B cell (primary cell): ENCODE results near the gene CAMK2D. TPM values are rescaled to one million over a fixed set of nuclear protein-coding genes. Genes with fewer than 3 reads are reported as not detected.

Experiments used
- ATAC-seq: fragments of 200-7000 bp; cut with Tn5 transposase; one replicate; pipeline ENCODE4 v1.10.0; 2021; ENCODE audit warnings: low read depth, mild to moderate bottlenecking, moderate number of reproducible peaks, moderate library complexity
- CTCF ChIA-PET: fragments of 350-600 bp; sonication (Branson Sonifier 250); formaldehyde crosslinking; loops from one replicate; lab custom pipeline; 2021; ENCODE audit warnings: antibody characterized with exemption, inconsistent platforms; lab: Charles Lee
- POLR2A ChIA-PET: fragments of 350-600 bp; sonication (Branson Sonifier 250); formaldehyde crosslinking; loops from one replicate; lab custom pipeline; 2021; ENCODE audit warnings: antibody characterized with exemption; lab: Charles Lee
- DNase-seq: peaks from one replicate; pipeline ENCODE4 v3.0.0; 2013
- H2AFZ ChIP-seq: 2 replicates; pipeline ENCODE4 v1.6.1; 2012; ENCODE audit warnings: mild to moderate bottlenecking, low read depth, low read length; ENCODE audit not compliant: insufficient read depth, poor library complexity, severe bottlenecking
- H3K27ac ChIP-seq, 2 donors: 1 replicate in 1 of 2; 2 replicates in 1 of 2; pipeline ENCODE4 v1.5.1; 2012 to 2013; ENCODE audit warnings: low read length in 2 of 2, mild to moderate bottlenecking in 2 of 2, moderate library complexity in 1 of 2
- H3K27me3 ChIP-seq, 4 experiments: fragments of 200-600 bp in 1 of 4; sonication (generic) in 1 of 4; replicated peaks in 1 of 4; 1 replicate in 2 of 4; 2 replicates in 2 of 4; pipeline versions ENCODE4 v1.6.1 to v1.7.0; 2013 to 2016; ENCODE audit warnings: low read length in 3 of 4, mild to moderate bottlenecking in 2 of 4, mixed read lengths in 1 of 4, moderate library complexity in 1 of 4; ENCODE audit not compliant: insufficient read depth in 4 of 4, control insufficient read depth in 3 of 4; ENCODE audit errors: control extremely low read depth in 1 of 4
- H3K36me3 ChIP-seq, 2 experiments: replicated peaks in 1 of 2; 1 replicate in 1 of 2; 2 replicates in 1 of 2; pipeline versions ENCODE4 v1.6.1 to v1.7.1; 2013; ENCODE audit warnings: low read length in 1 of 2; ENCODE audit not compliant: insufficient read depth in 2 of 2, control insufficient read depth in 1 of 2; ENCODE audit errors: control extremely low read depth in 1 of 2, extremely low read depth in 1 of 2
- H3K4me1 ChIP-seq, 2 donors: fragments of 200-600 bp in 1 of 2; sonication (generic) in 1 of 2; 1 replicate in 1 of 2; 2 replicates in 1 of 2; pipeline versions ENCODE4 v1.5.1 to v1.6.1; 2013 to 2017; ENCODE audit warnings: low read length in 2 of 2; ENCODE audit not compliant: control insufficient read depth in 2 of 2, insufficient read depth in 2 of 2
- H3K4me2 ChIP-seq: replicated peaks from 2 replicates; pipeline ENCODE3; 2012; ENCODE audit warnings: mild to moderate bottlenecking, low read depth, low read length; ENCODE audit not compliant: poor library complexity, severe bottlenecking
- H3K4me3 ChIP-seq, 5 experiments: fragments of 200-600 bp in 1 of 5; sonication (generic) in 1 of 5; 1 replicate in 3 of 5; 2 replicates in 2 of 5; pipeline versions ENCODE4 v1.5.1 to v1.7.0; 2011 to 2016; ENCODE audit warnings: low read length in 4 of 5, mild to moderate bottlenecking in 4 of 5, low read depth in 2 of 5, control low read depth in 1 of 5, moderate library complexity in 1 of 5; ENCODE audit not compliant: insufficient read depth in 1 of 5; ENCODE audit errors: control extremely low read depth in 1 of 5, extremely low read depth in 1 of 5
- H3K79me2 ChIP-seq: fragments of 200-600 bp; sonication (generic); one replicate; pipeline ENCODE4 v1.6.0; 2016; ENCODE audit warnings: low read length; ENCODE audit not compliant: control insufficient read depth, insufficient read depth
- H3K9ac ChIP-seq: fragments of 200-600 bp; sonication (generic); 2 replicates; pipeline ENCODE4 v1.6.1; 2017; ENCODE audit warnings: mild to moderate bottlenecking, low read length, moderate library complexity
- H3K9me3 ChIP-seq, 3 donors: one replicate each; pipeline versions ENCODE4 v1.6.1 to v1.7.1; 2013; ENCODE audit warnings: low read length in 2 of 3; ENCODE audit not compliant: control insufficient read depth in 2 of 3, insufficient read depth in 1 of 3; ENCODE audit errors: control extremely low read depth in 1 of 3
- H4K20me1 ChIP-seq: 2 replicates; pipeline ENCODE4 v1.6.0; 2012; ENCODE audit warnings: mild to moderate bottlenecking, low read length; ENCODE audit not compliant: insufficient read depth, control insufficient read depth, poor library complexity, severe bottlenecking
- H3K27ac Mint-ChIP-seq: one replicate; pipeline ENCODE4 v1.8.0; 2021; ENCODE audit warnings: mixed read lengths
- H3K27me3 Mint-ChIP-seq: one replicate; pipeline ENCODE4 v1.8.0; 2021; ENCODE audit warnings: mixed read lengths
- H3K4me1 Mint-ChIP-seq: one replicate; pipeline ENCODE4 v1.8.0; 2021; ENCODE audit warnings: mixed read lengths
- H3K4me3 Mint-ChIP-seq: one replicate; pipeline ENCODE4 v1.8.0; 2021; ENCODE audit warnings: mixed read lengths
- H3K9me3 Mint-ChIP-seq: one replicate; pipeline ENCODE4 v1.8.0; 2022; ENCODE audit warnings: mixed read lengths; ENCODE audit not compliant: insufficient read depth
- EZH2 ChIP-seq: IDR thresholded peaks from 2 replicates; pipeline ENCODE4 v1.6.1; 2012; ENCODE audit warnings: borderline replicate concordance, low read depth, mild to moderate bottlenecking, moderate library complexity, low read length; ENCODE audit not compliant: insufficient read depth, poor library complexity, severe bottlenecking
- WGBS: methylation state at CpG from one replicate; pipeline ENCODE4 v1.1.5; 2013; ENCODE audit warnings: missing lambda C conversion rate; ENCODE audit not compliant: insufficient coverage; 5-methylcytosine and 5-hydroxymethylcytosine counted together
- intact Hi-C: fragments of 100-400 bp; cut with micrococcal nuclease; formaldehyde crosslinking; loops from one replicate; pipeline ENCODE4 v1.10.0; 2022
- polyA plus RNA-seq: library from polyadenylated mRNA; depleted of rRNA; stranded (reverse); fragments of >200 nt; gene quantifications from 2 replicates; pipeline ENCODE4 v1.2.3, GENCODE V29; 2012
- total RNA-seq, 2 donors: library from RNA; stranded (reverse); fragments of 120-200 nt in 1 of 2; gene quantifications; 1 replicate in 1 of 2; 2 replicates in 1 of 2; pipeline versions ENCODE4 v1.2.3 to v1.2.4, GENCODE V29; 2013 to 2022
- TF ChIP-seq, protein P1 (sequence below): fragments of 200-600 bp; IDR thresholded peaks from one replicate; pipeline ENCODE4 v1.8.0; 2022; ENCODE audit warnings: antibody characterized with exemption, mild to moderate bottlenecking

CAMK2D gene
- total and polyA plus RNA-seq, 2 donors (not counting 1 experiment from before 2014, with no cell fraction given) = 26.3 to 57.0 TPM

DNA sequence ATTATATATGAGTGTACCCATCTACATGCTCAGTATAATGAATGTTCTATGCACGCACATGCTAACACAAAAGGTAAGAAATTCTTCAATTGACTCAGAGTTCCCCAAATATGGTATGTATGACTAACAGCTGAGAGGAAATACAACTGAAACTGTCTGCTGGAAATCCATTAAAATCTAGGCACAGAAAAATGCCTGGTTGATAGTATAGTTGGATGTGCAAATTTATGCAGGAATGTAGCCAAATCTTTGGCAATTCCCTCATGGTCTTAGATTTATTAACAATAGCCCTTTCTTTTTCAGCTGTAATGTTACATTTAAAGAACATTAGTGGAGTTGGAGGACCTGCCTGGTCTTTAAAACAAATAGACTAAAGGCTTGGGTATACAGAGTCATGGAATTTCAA, 5.5 kb downstream of the CAMK2D start:
- Mint-ChIP-seq H3K27ac (peak overlapping the region; percentile 71), H3K4me1 (peaks cover 57% of the 10 kb centered on the region), H3K4me3 (peak overlapping the region; percentile 32), H3K27me3 (no peaks in the 10 kb centered on the region), H3K9me3 (no peaks in the 10 kb centered on the region)
- H2AFZ ChIP-seq = no peak overlapping the region
- peaks cover 5 to 14% of the 10 kb centered on the region in 2 experiments for H3K36me3 ChIP-seq
- H3K79me2 ChIP-seq = peaks cover 96% of the 10 kb centered on the region
- no peak for ATAC-seq
- CTCF ChIA-PET = no interaction called here
- peak overlapping the region; percentile 17 for H3K4me2 ChIP-seq
- H4K20me1 ChIP-seq = peaks cover 6% of the 10 kb centered on the region
- H3K27me3 ChIP-seq = no peaks in the 10 kb centered on the region
- no CpG with 5 or more reads among the region's 1 CpG for WGBS
- peak overlapping the region in 1 of 2 donors; percentile 46 for H3K27ac ChIP-seq
- no peak for DNase-seq
- H3K4me3 ChIP-seq = no peak overlapping the region
- H3K9me3 ChIP-seq = no peaks in the 10 kb centered on the region
- intact Hi-C loops = no loop called here
- TF ChIP-seq EZH2 = no peak
- TF ChIP-seq, protein P1, sequence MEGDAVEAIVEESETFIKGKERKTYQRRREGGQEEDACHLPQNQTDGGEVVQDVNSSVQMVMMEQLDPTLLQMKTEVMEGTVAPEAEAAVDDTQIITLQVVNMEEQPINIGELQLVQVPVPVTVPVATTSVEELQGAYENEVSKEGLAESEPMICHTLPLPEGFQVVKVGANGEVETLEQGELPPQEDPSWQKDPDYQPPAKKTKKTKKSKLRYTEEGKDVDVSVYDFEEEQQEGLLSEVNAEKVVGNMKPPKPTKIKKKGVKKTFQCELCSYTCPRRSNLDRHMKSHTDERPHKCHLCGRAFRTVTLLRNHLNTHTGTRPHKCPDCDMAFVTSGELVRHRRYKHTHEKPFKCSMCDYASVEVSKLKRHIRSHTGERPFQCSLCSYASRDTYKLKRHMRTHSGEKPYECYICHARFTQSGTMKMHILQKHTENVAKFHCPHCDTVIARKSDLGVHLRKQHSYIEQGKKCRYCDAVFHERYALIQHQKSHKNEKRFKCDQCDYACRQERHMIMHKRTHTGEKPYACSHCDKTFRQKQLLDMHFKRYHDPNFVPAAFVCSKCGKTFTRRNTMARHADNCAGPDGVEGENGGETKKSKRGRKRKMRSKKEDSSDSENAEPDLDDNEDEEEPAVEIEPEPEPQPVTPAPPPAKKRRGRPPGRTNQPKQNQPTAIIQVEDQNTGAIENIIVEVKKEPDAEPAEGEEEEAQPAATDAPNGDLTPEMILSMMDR = no peak
- H3K9ac ChIP-seq = no peak overlapping the region
- H3K4me1 ChIP-seq = peaks cover 17 to 38% of the 10 kb centered on the region in 2 donors
- POLR2A ChIA-PET = no interaction called here

DNA sequence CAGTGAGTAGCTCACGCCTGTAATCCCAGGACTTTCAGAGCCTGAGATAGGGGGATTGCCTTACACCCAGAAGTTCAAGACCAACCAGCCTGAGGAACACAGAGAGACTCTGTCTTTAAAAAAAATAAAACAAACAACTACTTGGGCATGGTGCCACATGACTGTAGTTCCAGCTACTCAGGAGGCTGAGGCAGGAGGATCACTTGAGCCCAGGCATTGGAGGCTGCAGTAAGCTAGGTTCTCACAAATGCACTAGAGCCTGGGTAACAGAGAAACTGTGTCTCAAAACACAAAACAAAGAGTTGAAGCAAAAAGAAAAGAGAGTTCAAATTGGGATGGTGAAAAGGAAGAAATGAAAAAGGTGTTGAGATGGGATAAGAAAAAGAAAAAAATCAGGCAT, 10.8 kb downstream of the CAMK2D start:
- H3K79me2 ChIP-seq = peaks cover 89% of the 10 kb centered on the region

More for the DNA sequence above, 10.8 kb downstream of the CAMK2D start:
- peaks cover 8 to 15% of the 10 kb centered on the region in 2 donors for H3K4me1 ChIP-seq
- H3K9me3 Mint-ChIP-seq = no peaks in the 10 kb centered on the region
- DNase-seq = no peak
- TF ChIP-seq, protein P1 = no peak
- no peak for TF ChIP-seq EZH2
- peaks cover 38% of the 10 kb centered on the region for H3K4me1 Mint-ChIP-seq
- CTCF ChIA-PET = interaction anchor here (2.8 kb wide), 1 partner anchor 114 kb away, joined by 6 read pairs; no protein-coding TSS in a partner anchor
- H3K36me3 ChIP-seq = peaks cover 9 to 16% of the 10 kb centered on the region in 2 experiments
- no peak overlapping the region for H3K27ac Mint-ChIP-seq
- H3K27me3 Mint-ChIP-seq = no peaks in the 10 kb centered on the region
- no peak overlapping the region for H3K4me3 Mint-ChIP-seq
- ATAC-seq = no peak
- no peak overlapping the region for H3K4me3 ChIP-seq
- intact Hi-C loops = no loop called here
- H3K27ac ChIP-seq = no peak overlapping the region
- H3K4me2 ChIP-seq = no peak overlapping the region
- H2AFZ ChIP-seq = no peak overlapping the region
- H3K9ac ChIP-seq = no peak overlapping the region
- POLR2A ChIA-PET = interaction anchor here (0.5 kb wide), 1 partner anchor 179 kb away, joined by 3 read pairs; no protein-coding TSS in a partner anchor
- H3K9me3 ChIP-seq = no peaks in the 10 kb centered on the region
- H4K20me1 ChIP-seq = peaks cover 26% of the 10 kb centered on the region
- no peaks in the 10 kb centered on the region for H3K27me3 ChIP-seq
- WGBS = no CpG with 5 or more reads among the region's 1 CpG
